T-helper 9 cell (primary cell): ENCODE results near the gene PCIF1.
A peak's percentile ranks its signal among the peaks of the same experiment; 100 is the strongest.
"Not testable (repeated sequence)": the region's sequence is repeated elsewhere in the genome, so short reads cannot be mapped to it uniquely, and the experiment has no call there.

Experiments
- DNase-seq: peaks from one replicate; pipeline ENCODE4 v3.0.0-alpha.2; 2020

The PCIF1 gene

DNA sequence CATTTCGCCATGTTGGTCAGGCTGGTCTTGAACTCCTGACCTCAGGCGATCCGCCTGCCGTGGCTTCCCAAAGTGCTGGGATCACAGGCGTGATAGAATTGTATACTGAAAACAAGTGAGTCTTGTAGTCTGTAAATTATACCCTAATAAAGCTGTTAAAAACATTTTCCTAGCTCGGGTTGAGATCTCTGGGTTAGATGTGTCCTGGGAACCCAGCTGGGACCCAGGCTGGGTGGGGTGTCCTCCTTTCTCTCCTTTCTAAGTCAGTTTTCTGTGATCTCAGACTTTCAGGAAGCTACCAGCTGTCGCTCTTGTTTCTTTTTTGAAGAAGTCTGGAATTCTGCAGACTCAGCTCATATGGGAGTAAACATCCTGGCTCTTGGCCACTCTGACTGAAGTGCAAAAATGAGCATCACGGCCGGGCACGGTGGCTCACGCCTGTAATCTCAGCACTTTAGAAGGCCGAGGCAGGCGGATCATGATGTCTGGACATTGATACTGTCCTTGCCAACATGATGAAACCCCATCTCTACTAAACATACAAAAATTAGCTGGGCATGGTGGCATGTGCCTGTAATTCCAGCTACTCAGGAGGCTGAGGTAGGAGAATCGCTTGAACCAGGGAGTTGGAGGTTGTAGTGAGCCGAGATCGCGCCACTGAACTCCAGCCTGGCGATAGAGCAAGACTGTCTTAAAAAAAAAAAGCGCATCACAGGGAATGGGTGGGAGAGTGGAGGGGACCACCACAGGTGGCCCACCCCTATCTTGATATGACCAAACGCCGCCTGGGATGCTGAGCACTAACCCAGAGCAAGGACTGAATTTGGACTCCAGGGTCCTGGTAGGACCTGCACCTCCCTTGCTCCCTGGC, 9.9 kb upstream of the PCIF1 start:
- DNase-seq, result no peak

- DNase-seq, result no peak
These were observed 8.5 kb upstream of the PCIF1 start for GRCh38 chr20:45925821-45926506.

- DNase-seq, result no peak
These were observed 7.8 kb upstream of the PCIF1 start for GRCh38 chr20:45926731-45927070.

DNA sequence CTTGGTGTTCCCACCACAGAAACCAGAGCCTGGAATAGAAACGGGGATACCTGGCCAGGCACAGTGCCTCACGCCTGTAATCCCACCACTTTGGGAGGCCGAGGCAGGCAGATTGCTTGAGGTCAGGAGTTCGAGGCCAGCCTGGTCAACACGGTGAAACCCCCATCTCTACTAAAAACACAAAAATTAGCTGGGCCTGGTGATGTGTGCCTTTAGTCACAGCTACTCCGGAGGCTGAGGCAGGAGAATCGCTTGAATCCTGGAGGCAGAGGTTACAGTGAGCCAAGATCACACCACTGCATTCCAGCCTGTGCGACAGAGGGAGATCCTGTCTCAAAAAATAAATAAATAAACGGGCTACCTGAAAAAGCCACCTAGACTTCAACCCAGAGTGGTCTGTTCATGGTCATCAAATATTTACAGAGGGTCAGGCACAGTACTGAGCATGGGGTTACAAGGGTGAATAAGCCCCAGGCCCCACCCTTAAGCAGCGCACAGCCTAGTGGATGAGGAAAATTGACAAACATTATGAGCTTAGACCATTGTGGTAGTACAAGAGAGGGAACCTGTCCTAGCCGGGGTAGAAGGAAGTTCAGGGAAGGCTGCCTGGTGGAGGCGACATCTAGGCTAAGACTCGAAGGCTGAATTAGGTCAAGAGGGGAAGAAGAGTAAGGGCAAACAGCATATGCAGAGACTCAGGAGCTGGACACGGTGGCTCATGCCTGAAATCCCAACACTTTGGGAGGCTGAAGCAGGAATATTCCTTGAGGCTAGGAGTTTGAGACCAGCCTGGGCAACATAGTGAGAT, 7.2 kb upstream of the PCIF1 start:
- no peak for DNase-seq

DNA sequence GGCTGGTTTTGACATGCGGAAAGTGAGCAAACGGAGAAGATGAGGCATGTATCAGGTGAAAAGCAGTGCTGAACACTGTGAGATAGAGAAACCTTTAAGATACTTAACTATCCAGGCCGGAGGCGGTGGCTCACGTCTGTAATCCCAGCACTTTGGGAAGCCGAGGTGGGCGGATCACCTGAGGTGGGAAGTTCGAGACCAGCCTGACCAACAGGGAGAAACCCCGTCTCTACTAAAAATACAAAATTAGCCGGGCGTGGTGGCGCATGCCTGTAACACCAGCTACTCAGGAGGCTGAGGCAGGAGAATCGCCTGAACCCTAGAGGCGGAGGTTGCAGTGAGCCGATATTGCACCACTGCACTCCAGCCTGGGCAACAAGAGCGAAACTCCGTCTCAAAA, 2.8 kb upstream of the PCIF1 start:
- not testable (repeated sequence) for DNase-seq

- peak; percentile 28 for DNase-seq
These were observed 1.0 kb upstream of the PCIF1 start for GRCh38 chr20:45933266-45934045.

DNA sequence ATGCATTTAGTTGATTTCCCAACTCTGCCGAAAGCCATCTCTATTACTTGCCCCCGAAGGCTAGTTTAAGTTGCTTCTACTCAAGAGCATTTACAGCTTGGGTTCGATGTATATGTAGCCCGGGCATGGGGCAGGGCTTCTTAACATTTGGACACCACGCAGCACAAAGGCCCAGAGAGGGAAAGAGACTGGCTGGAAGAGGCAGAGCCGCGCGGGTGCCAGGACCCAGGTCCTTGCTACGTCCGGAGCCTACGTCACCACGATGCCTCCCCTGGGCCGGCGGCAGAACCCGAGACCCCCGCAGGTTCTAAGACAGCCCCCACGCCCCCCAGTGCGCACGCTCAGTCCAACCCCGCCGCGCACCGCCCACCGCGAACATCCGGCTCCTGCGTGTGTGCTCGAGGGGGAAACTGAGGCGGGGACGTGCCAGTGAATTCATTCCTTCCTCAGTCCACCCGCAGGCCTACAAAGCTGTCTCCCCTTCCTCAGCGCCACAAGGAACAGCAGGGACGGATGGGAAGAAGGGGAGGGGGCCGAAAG, 367 bp upstream of the PCIF1 start:
- DNase-seq, result no peak

- no peak for DNase-seq
These were observed 1.0 kb downstream of the PCIF1 start for GRCh38 chr20:45935416-45936046.

GRCh38 chr20:45937765-45938164, 3.3 kb downstream of the PCIF1 start:
- no peak for DNase-seq

DNA sequence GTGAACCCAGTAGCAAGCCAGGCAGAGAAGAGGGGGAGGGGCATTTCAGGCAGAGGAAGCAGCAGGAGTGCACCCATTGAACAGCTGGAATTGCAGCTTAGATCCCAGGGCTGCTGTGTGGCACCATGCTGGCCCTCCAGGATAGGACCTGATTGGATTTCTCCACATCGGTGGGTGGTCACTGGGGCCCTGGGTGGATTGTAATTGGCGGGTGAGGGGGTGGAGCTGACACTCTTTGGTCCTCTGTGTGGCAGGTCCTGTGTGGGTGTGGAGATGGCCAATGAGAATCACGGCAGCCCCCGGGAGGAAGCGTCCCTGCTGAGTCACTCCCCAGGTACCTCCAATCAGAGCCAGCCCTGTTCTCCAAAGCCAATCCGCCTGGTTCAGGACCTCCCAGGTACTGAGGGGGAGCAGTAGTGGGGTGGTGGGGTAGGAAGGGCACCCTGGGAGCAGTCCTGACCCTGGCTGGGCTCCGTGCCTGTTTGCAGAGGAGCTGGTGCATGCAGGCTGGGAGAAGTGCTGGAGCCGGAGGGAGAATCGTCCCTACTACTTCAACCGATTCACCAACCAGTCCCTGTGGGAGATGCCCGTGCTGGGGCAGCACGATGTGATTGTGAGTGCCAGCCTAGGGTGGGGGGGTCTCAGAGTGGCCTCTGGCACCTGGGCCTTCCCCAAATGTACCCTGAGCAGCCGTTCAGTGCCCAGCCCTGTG, 4.4 kb downstream of the PCIF1 start:
- no peak for DNase-seq

GRCh38 chr20:45940053-45940452, 5.6 kb downstream of the PCIF1 start:
- no peak for DNase-seq

DNA sequence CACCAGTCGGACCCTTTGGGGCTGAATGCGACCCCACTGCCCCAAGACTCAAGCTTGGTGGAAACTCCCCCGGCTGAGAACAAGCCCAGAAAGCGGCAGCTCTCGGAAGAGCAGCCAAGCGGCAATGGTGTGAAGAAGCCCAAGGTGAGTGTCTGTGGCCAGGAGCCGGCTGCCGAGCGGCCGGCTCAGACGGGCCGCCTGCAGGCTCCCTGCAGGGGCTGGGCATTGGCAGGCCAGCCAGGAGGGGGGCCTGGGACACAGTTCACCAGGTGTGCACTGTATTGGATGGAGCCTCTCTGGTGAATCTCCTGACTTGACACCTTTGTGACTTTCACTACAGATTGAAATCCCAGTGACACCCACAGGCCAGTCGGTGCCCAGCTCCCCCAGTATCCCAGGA, 6.0 kb downstream of the PCIF1 start:
- no peak for DNase-seq

DNA sequence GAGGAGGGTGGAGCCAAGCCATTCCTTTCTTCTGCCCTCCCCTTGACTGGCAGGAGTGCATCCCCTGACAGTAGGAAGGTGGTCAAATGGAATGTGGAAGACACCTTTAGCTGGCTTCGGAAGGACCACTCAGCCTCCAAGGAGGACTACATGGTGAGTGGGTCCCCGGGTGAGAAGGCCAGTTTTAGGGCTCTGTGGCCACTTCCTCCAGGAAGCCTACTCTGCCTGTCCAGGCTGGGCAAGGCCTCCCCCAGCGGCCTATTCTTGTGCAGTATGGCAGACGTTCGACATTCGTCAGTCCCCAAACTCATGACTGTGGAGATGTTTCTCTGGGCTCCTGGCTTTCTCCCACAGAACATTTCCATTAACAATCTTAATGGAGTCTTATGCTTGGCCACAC, 9.1 kb downstream of the PCIF1 start:
- no peak for DNase-seq

GRCh38 chr20:45944151-45944964, 9.9 kb downstream of the PCIF1 start:
- DNase-seq, result no peak

DNA sequence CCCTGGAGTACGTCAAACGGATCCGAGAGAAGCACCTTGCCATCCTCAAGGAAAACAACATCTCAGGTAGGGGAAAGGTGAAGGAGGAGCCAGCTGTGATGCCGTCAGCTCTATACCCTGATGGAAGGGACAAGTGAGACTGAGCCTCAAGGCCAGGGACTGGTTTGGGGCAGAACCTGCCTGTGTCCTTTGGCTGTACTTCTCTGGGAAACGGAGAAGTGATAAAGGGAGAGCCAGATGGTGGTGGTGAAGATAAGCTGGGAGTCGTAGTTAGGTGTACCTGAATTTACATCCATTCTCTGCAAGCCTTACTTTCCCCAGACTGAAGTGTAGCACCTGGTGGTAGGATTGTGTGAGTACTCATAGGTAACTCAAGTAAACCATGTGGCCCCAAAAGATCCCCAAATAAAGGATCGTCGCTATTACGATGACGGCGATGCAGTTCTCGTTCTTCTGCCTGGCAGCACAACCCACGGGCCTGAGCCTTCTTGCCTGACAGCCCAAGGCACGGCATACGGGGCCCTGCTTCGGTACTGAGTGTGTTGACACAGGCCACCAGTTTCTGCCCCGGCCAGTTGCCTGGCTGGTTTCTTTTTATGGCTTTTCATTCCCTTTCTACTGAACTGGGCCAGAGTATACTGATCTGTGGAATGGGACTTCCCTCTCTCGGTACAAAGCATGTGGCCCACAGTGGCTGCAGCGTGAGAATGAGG, 10.6 kb downstream of the PCIF1 start:
- DNase-seq, result no peak

DNA sequence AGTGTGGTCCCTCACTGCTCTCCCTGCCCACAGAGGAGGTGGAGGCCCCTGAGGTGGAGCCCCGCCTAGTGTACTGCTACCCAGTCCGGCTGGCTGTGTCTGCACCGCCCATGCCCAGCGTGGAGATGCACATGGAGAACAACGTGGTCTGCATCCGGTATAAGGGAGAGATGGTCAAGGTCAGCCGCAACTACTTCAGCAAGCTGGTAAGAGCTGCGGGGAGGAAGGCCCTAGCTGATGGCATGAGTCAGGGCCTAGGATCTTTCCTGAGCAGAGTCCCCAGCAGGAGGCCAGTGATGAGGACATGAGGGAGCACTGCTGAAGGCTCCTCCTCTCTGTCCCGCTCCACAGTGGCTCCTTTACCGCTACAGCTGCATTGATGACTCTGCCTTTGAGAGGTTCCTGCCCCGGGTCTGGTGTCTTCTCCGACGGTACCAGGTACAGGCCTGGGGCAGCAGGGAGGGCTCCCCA, 11.2 kb downstream of the PCIF1 start:
- no peak for DNase-seq

GRCh38 chr20:45946149-45946970, 11.9 kb downstream of the PCIF1 start:
- DNase-seq, result no peak

DNA sequence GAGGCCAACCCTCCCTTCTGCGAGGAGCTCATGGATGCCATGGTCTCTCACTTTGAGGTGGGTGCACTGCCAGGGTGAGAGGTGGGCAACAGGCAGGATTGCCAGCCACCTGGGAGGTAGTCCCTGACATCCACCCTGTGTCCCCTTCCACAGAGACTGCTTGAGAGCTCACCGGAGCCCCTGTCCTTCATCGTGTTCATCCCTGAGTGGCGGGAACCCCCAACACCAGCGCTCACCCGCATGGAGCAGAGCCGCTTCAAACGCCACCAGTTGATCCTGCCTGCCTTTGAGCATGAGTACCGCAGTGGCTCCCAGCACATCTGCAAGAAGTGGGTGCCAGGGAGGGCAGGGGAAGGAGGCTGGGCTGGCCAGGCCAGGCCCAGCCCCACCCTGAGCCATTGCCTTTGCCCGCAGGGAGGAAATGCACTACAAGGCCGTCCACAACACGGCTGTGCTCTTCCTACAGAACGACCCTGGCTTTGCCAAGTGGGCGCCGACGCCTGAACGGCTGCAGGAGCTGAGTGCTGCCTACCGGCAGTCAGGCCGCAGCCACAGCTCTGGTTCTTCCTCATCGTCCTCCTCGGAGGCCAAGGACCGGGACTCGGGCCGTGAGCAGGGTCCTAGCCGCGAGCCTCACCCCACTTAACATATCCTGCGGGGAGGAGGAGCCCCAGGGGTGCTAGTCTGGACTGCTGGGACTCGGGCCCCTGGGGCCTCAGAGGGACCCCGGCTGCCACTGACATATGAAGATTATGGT, 12.8 kb downstream of the PCIF1 start:
- DNase-seq, result no peak
